ENCODE measurements around the gene OASL.

DNA sequence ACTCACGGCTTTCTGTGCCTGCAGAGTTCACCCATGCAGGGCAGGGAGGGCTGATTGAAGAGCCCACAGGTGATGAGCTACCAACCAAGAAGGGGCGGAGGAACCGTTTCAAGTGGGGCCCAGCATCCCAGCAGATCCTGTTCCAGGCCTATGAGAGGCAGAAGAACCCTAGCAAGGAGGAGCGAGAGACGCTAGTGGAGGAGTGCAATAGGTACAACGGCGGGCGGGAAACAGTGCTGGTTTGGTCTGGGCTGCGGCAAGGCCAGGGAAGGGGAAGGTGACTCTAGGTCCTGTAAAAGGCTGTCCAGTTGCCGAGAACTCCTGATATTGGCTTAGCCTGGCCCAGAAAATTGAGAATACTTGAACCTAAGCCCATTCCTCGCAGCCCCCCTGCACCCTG lies 45.5 kb downstream of the OASL start:
- TF ChIP-seq, protein P1, sequence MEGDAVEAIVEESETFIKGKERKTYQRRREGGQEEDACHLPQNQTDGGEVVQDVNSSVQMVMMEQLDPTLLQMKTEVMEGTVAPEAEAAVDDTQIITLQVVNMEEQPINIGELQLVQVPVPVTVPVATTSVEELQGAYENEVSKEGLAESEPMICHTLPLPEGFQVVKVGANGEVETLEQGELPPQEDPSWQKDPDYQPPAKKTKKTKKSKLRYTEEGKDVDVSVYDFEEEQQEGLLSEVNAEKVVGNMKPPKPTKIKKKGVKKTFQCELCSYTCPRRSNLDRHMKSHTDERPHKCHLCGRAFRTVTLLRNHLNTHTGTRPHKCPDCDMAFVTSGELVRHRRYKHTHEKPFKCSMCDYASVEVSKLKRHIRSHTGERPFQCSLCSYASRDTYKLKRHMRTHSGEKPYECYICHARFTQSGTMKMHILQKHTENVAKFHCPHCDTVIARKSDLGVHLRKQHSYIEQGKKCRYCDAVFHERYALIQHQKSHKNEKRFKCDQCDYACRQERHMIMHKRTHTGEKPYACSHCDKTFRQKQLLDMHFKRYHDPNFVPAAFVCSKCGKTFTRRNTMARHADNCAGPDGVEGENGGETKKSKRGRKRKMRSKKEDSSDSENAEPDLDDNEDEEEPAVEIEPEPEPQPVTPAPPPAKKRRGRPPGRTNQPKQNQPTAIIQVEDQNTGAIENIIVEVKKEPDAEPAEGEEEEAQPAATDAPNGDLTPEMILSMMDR (IDR thresholded peaks at IDR 0.05) = no peak
- no peak for TF ChIP-seq EP300 (IDR thresholded peaks at IDR 0.05; ENCODE audit: borderline replicate concordance in 1 of 2, low read depth in 1 of 2, low read length in 1 of 2)
- no peak for TF ChIP-seq RFX5 (IDR thresholded peaks at IDR 0.05; ENCODE audit: low read length)
- TF ChIP-seq, protein P2, sequence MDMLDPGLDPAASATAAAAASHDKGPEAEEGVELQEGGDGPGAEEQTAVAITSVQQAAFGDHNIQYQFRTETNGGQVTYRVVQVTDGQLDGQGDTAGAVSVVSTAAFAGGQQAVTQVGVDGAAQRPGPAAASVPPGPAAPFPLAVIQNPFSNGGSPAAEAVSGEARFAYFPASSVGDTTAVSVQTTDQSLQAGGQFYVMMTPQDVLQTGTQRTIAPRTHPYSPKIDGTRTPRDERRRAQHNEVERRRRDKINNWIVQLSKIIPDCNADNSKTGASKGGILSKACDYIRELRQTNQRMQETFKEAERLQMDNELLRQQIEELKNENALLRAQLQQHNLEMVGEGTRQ (IDR thresholded peaks at IDR 0.05; ENCODE audit: borderline replicate concordance, low read depth, low read length) = no peak
- TF ChIP-seq FOXM1 (IDR thresholded peaks at IDR 0.05; ENCODE audit: low read depth) = no peak
- TF ChIP-seq TAF1 (IDR thresholded peaks at IDR 0.05; ENCODE audit: borderline replicate concordance, low read depth, low read length) = no peak
- TF ChIP-seq, protein P3, sequence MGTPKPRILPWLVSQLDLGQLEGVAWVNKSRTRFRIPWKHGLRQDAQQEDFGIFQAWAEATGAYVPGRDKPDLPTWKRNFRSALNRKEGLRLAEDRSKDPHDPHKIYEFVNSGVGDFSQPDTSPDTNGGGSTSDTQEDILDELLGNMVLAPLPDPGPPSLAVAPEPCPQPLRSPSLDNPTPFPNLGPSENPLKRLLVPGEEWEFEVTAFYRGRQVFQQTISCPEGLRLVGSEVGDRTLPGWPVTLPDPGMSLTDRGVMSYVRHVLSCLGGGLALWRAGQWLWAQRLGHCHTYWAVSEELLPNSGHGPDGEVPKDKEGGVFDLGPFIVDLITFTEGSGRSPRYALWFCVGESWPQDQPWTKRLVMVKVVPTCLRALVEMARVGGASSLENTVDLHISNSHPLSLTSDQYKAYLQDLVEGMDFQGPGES (IDR thresholded peaks at IDR 0.05; ENCODE audit: low read depth, low read length) = no peak
- TF ChIP-seq EZH2phosphoT487 (IDR thresholded peaks at IDR 0.05; ENCODE audit: borderline replicate concordance, low read depth) = no peak
- no peak for TF ChIP-seq SIN3A (IDR thresholded peaks at IDR 0.05; ENCODE audit: borderline replicate concordance, low read depth, low read length)
- no peak for TF ChIP-seq FOXJ3 (CRISPR knock-in tag; IDR thresholded peaks at IDR 0.05)
- TF ChIP-seq, protein P4, sequence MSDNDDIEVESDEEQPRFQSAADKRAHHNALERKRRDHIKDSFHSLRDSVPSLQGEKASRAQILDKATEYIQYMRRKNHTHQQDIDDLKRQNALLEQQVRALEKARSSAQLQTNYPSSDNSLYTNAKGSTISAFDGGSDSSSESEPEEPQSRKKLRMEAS (IDR thresholded peaks at IDR 0.05; ENCODE audit: low read depth) = no peak
- TF ChIP-seq JUND (IDR thresholded peaks at IDR 0.05) = no peak

All from SK-N-SH (cell line).